OCI-LY3 (cell line): Measurements from ENCODE around the gene PTPRN2.

Source experiments
- H2AFZ ChIP-seq: fragments of 200-600, 300-600 bp; shearing (Covaris generic); 2 replicates; pipeline ENCODE4 v1.6.0; 2014; ENCODE audit warnings: antibody characterized with exemption, low read depth, low read length
- H3K27ac ChIP-seq: fragments of 200-600, 300-600 bp; sonication (generic); 2 replicates; pipeline ENCODE4 v1.5.1; 2014; ENCODE audit warnings: mild to moderate bottlenecking, low read length, moderate library complexity, mixed read lengths
- H3K27me3 ChIP-seq: fragments of 200-600, 300-600 bp; sonication (generic); 2 replicates; pipeline ENCODE4 v1.6.1; 2014; ENCODE audit warnings: low read depth, low read length, mixed read lengths
- H3K36me3 ChIP-seq: fragments of 200-600, 300-600 bp; sonication (generic); replicated peaks from 2 replicates; pipeline ENCODE3; 2014; ENCODE audit warnings: low read depth, low read length, mixed read lengths
- H3K4me1 ChIP-seq: fragments of 300-600, 200-600 bp; sonication (generic); 2 replicates; pipeline ENCODE4 v1.6.1; 2014; ENCODE audit warnings: low read length, mixed read lengths
- H3K4me2 ChIP-seq: fragments of 200-600, 300-600 bp; sonication (generic); 2 replicates; pipeline ENCODE4 v1.6.1; 2014; ENCODE audit warnings: low read length, mixed read lengths
- H3K4me3 ChIP-seq: fragments of 300-600, 200-600 bp; sonication (generic); 2 replicates; pipeline ENCODE4 v1.5.1; 2014; ENCODE audit warnings: antibody characterized with exemption, mild to moderate bottlenecking, low read length, moderate library complexity
- H3K79me2 ChIP-seq: fragments of 300-600, 200-600 bp; shearing (Covaris generic); 2 replicates; pipeline ENCODE4 v1.6.1; 2014; ENCODE audit warnings: mild to moderate bottlenecking, low read length, mixed read lengths
- H3K9ac ChIP-seq: fragments of 300-600, 200-600 bp; shearing (Covaris generic); 2 replicates; pipeline ENCODE4 v1.6.0; 2014; ENCODE audit warnings: mild to moderate bottlenecking, low read length, moderate library complexity
- H3K9me3 ChIP-seq: fragments of 200-600, 300-600 bp; shearing (Covaris generic); 2 replicates; pipeline ENCODE4 v1.6.1; 2014; ENCODE audit warnings: low read length, mixed read lengths; ENCODE audit not compliant: insufficient read depth
- H4K20me1 ChIP-seq: fragments of 200-600, 300-600 bp; sonication (generic); 2 replicates; pipeline ENCODE4 v1.6.1; 2016; ENCODE audit warnings: low read length, mixed read lengths; ENCODE audit not compliant: insufficient read depth
- EZH2phosphoT487 ChIP-seq: fragments of 200-600 bp; shearing (Covaris generic); IDR thresholded peaks from 2 replicates; pipeline ENCODE4 v1.6.1; 2018; ENCODE audit warnings: antibody characterized with exemption, mixed run types, low read depth
- TF ChIP-seq, protein P1 (sequence below): fragments of 200-600, 300-600 bp; sonication (generic); IDR thresholded peaks from 2 replicates; pipeline ENCODE4 v1.5.1; 2014; ENCODE audit warnings: antibody characterized with exemption, low read length, low read depth

PTPRN2 gene

GRCh38 chr7:158005531-158005930 lies 582.1 kb downstream of the PTPRN2 start:
- H3K4me2 ChIP-seq, result no peak overlapping the region
- H2AFZ ChIP-seq, result no peak overlapping the region
- no peaks in the 10 kb centered on the region for H3K4me1 ChIP-seq
- H3K27me3 ChIP-seq, result no peaks in the 10 kb centered on the region
- H3K4me3 ChIP-seq, result no peak overlapping the region
- H3K27ac ChIP-seq, result no peak overlapping the region
- H3K9me3 ChIP-seq, result no peaks in the 10 kb centered on the region
- no peak overlapping the region for H3K9ac ChIP-seq
- H3K36me3 ChIP-seq, result no peaks in the 10 kb centered on the region
- H3K79me2 ChIP-seq, result no peaks in the 10 kb centered on the region
- TF ChIP-seq, protein P1, sequence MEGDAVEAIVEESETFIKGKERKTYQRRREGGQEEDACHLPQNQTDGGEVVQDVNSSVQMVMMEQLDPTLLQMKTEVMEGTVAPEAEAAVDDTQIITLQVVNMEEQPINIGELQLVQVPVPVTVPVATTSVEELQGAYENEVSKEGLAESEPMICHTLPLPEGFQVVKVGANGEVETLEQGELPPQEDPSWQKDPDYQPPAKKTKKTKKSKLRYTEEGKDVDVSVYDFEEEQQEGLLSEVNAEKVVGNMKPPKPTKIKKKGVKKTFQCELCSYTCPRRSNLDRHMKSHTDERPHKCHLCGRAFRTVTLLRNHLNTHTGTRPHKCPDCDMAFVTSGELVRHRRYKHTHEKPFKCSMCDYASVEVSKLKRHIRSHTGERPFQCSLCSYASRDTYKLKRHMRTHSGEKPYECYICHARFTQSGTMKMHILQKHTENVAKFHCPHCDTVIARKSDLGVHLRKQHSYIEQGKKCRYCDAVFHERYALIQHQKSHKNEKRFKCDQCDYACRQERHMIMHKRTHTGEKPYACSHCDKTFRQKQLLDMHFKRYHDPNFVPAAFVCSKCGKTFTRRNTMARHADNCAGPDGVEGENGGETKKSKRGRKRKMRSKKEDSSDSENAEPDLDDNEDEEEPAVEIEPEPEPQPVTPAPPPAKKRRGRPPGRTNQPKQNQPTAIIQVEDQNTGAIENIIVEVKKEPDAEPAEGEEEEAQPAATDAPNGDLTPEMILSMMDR, result no peak
- no peak for TF ChIP-seq EZH2phosphoT487
- H4K20me1 ChIP-seq, result no peaks in the 10 kb centered on the region

DNA sequence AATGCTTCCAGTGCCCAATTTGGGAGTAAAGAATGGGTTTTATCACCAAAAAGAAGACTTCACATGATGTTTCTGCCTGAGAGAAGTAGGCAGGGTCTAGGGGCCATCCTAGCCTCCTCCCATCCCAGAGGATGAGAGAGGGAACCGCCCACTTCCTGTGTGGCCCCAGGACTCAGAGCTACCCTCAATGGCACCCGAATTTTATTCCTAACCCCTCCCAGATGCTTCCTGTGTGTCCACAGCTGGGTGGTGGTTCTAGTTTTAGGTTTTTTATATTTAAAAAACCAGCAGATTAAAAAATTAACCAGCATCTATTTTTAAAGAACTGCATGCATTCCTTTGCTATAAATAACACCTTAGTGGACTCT lies 583.5 kb downstream of the PTPRN2 start:
- Histone ChIP-seq H3K27ac (no peak overlapping the region), H4K20me1 (no peaks in the 10 kb centered on the region), H3K9ac (no peak overlapping the region), H3K4me2 (no peak overlapping the region), H3K79me2 (no peaks in the 10 kb centered on the region), H3K9me3 (no peaks in the 10 kb centered on the region), H3K27me3 (no peaks in the 10 kb centered on the region), H3K36me3 (no peaks in the 10 kb centered on the region), H3K4me1 (no peaks in the 10 kb centered on the region), H2AFZ (no peak overlapping the region), H3K4me3 (no peak overlapping the region)
- TF ChIP-seq EZH2phosphoT487, result no peak
- TF ChIP-seq, protein P1, result no peak

- H4K20me1 ChIP-seq, result no peaks in the 10 kb centered on the region
- H3K36me3 ChIP-seq, result no peaks in the 10 kb centered on the region
- no peak overlapping the region for H3K4me2 ChIP-seq
- no peak overlapping the region for H3K27ac ChIP-seq
- no peak overlapping the region for H3K9ac ChIP-seq
- TF ChIP-seq, protein P1, result no peak
- no peak for TF ChIP-seq EZH2phosphoT487
- no peak overlapping the region for H3K4me3 ChIP-seq
- H3K27me3 ChIP-seq, result no peaks in the 10 kb centered on the region
- no peaks in the 10 kb centered on the region for H3K4me1 ChIP-seq
- H2AFZ ChIP-seq, result no peak overlapping the region
- H3K9me3 ChIP-seq, result no peaks in the 10 kb centered on the region
- no peaks in the 10 kb centered on the region for H3K79me2 ChIP-seq
Measured at GRCh38 chr7:158003441-158004122, 584.0 kb downstream of the PTPRN2 start.

DNA sequence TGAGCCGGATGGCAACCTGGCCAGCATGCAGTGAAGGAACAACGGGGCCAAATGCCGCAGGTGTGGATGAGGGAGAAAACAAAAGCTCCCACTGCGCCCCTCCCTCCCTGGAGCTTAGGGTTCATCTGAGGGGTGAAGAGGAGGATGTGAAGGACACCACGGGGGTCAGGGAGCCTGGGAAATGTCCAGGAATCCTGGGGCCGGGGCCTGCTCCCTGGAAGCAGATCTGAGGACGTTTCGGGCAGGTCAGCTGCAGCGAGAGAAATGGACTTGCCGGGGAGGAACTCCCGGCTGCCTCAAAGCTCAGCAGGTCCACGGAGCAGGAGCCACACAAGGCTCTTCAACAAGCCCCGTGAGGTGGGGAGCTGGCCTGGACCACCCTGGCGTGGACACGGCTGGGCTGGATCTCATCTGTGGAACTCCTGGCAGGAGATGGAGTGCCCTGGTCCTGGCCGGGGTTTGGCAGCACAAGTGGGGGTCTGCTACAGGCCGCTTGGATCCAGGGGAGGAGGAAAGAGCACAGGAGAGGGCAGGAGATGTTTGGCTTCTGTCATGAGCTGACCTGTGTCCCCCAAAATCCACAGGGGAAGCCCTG lies 585.0 kb downstream of the PTPRN2 start:
- no peak overlapping the region for H3K9ac ChIP-seq
- H3K36me3 ChIP-seq, result no peaks in the 10 kb centered on the region
- no peaks in the 10 kb centered on the region for H3K4me1 ChIP-seq
- H3K79me2 ChIP-seq, result no peaks in the 10 kb centered on the region
- H3K4me2 ChIP-seq, result no peak overlapping the region
- no peaks in the 10 kb centered on the region for H4K20me1 ChIP-seq
- no peak for TF ChIP-seq EZH2phosphoT487
- TF ChIP-seq, protein P1, result no peak
- H3K9me3 ChIP-seq, result no peaks in the 10 kb centered on the region
- no peaks in the 10 kb centered on the region for H3K27me3 ChIP-seq
- H3K4me3 ChIP-seq, result no peak overlapping the region
- H2AFZ ChIP-seq, result no peak overlapping the region
- H3K27ac ChIP-seq, result no peak overlapping the region
